Dendritic cell treated with granulocyte-macrophage colony-stimulating factor and Interleukin-4, amounts not matched to agents 40 ng/mL and 50 ng/mL, for 4 days (primary cell): ENCODE measurements around the gene CD300A.

ENCODE experiments used
- H3K27ac Mint-ChIP-seq: one replicate; pipeline ENCODE4 v1.8.0; 2022; ENCODE audit warnings: mild to moderate bottlenecking, mixed read lengths
- H3K27me3 Mint-ChIP-seq: one replicate; pipeline ENCODE4 v1.8.0; 2022; ENCODE audit warnings: mild to moderate bottlenecking, mixed read lengths
- H3K36me3 Mint-ChIP-seq: one replicate; pipeline ENCODE4 v1.8.0; 2022; ENCODE audit warnings: low read depth, mixed read lengths
- H3K4me1 Mint-ChIP-seq: one replicate; pipeline ENCODE4 v1.8.0; 2022; ENCODE audit warnings: low read depth, mixed read lengths
- H3K4me3 Mint-ChIP-seq: one replicate; pipeline ENCODE4 v1.8.0; 2022; ENCODE audit warnings: mild to moderate bottlenecking, moderate library complexity, mixed read lengths
- H3K9me3 Mint-ChIP-seq: one replicate; pipeline ENCODE4 v1.8.0; 2022; ENCODE audit warnings: mixed read lengths
- intact Hi-C: fragments of 100-400 bp; cut with micrococcal nuclease; formaldehyde crosslinking; loops from one replicate; pipeline ENCODE4 v1.15.0; 2022

CD300A gene

GRCh38 chr17:74455025-74455545, 11.3 kb upstream of the CD300A start:
- Mint-ChIP-seq H3K4me3 (no peak overlapping the region), H3K9me3 (no peaks in the 10 kb centered on the region), H3K27me3 (peaks cover 25% of the 10 kb centered on the region), H3K27ac (peak overlapping the region; percentile 55), H3K4me1 (peaks cover 42% of the 10 kb centered on the region), H3K36me3 (no peaks in the 10 kb centered on the region)
- intact Hi-C loops: loop anchor here (2.0 to 5.0 kb wide), 2 partner anchors 37 to 78 kb away; no protein-coding TSS in a partner anchor

DNA sequence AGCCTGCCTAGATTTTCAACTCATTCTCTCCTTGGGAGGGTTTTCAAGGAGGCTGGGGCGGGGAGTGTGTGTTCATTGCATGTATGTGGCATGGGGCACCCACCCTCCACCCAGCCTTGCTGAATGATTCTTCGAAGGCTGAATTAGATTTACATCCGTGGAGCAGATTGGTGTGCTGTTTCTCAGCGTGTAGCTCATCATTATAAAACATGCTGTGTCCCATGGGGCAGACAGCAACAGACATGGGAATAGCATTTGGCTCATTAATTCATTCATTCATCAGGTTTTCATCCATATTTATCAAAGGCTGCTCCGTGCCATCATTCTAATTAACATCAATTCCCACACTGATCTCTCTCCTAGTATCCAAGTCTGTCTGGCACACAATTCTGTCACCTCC, 10.6 kb upstream of the CD300A start:
- Mint-ChIP-seq H3K27me3 (peaks cover 26% of the 10 kb centered on the region), H3K4me1 (peaks cover 45% of the 10 kb centered on the region)
- intact Hi-C loops: loop anchor here (2.0 to 5.0 kb wide), 2 partner anchors 36 to 77 kb away; no protein-coding TSS in a partner anchor

GRCh38 chr17:74457146-74457819, 9.2 kb upstream of the CD300A start:
- intact Hi-C loops: loop anchor here (1.0 to 5.0 kb wide), 2 partner anchors 35 to 78 kb away; no protein-coding TSS in a partner anchor
- peaks cover 57% of the 10 kb centered on the region for H3K4me1 Mint-ChIP-seq
- H3K9me3 Mint-ChIP-seq: no peaks in the 10 kb centered on the region
- no peak overlapping the region for H3K27ac Mint-ChIP-seq
- no peak overlapping the region for H3K4me3 Mint-ChIP-seq
- no peaks in the 10 kb centered on the region for H3K36me3 Mint-ChIP-seq
- peaks cover 20% of the 10 kb centered on the region for H3K27me3 Mint-ChIP-seq

More for the DNA sequence above, 10.6 kb upstream of the CD300A start:
- no peak overlapping the region for H3K27ac Mint-ChIP-seq
- no peak overlapping the region for H3K4me3 Mint-ChIP-seq
- H3K36me3 Mint-ChIP-seq: no peaks in the 10 kb centered on the region
- H3K9me3 Mint-ChIP-seq: no peaks in the 10 kb centered on the region

GRCh38 chr17:74457820-74458166, 8.6 kb upstream of the CD300A start:
- no peak overlapping the region for H3K4me3 Mint-ChIP-seq
- no peaks in the 10 kb centered on the region for H3K36me3 Mint-ChIP-seq
- H3K4me1 Mint-ChIP-seq: peaks cover 62% of the 10 kb centered on the region
- H3K27me3 Mint-ChIP-seq: peaks cover 15% of the 10 kb centered on the region
- intact Hi-C loops: loop anchor here (1.0 to 5.0 kb wide), 2 partner anchors 35 to 78 kb away; no protein-coding TSS in a partner anchor
- H3K27ac Mint-ChIP-seq: no peak overlapping the region
- H3K9me3 Mint-ChIP-seq: no peaks in the 10 kb centered on the region

GRCh38 chr17:74458835-74459234, 7.6 kb upstream of the CD300A start:
- Mint-ChIP-seq H3K4me1 (peaks cover 67% of the 10 kb centered on the region), H3K4me3 (no peak overlapping the region), H3K27me3 (peaks cover 6% of the 10 kb centered on the region), H3K36me3 (no peaks in the 10 kb centered on the region), H3K27ac (no peak overlapping the region), H3K9me3 (no peaks in the 10 kb centered on the region)
- intact Hi-C loops: loop anchor here (5.0 kb wide), 1 partner anchor 33 kb away; no protein-coding TSS in a partner anchor

DNA sequence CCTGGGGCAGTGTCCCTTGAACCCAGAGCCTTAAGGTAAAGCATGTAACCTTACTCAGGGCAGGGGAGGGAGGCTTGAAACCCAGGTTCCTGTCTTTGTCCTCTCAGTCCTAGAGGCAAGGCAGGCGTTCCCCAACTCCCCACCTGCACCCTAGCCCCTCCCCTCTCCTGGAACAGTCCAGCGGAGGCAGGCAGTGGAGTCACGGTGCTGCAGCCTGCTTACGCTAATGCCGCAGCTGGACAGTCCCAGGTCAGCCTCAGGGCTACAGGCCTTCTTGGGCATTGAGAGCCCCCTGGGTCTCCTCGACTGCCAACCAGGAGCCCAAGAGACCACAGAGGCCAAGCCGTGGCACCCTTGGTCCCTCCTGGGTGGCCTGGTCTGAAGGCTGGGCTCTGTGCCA, 6.8 kb upstream of the CD300A start:
- Mint-ChIP-seq H3K4me3 (no peak overlapping the region), H3K4me1 (peaks cover 62% of the 10 kb centered on the region), H3K9me3 (no peaks in the 10 kb centered on the region), H3K36me3 (no peaks in the 10 kb centered on the region), H3K27me3 (peaks cover 6% of the 10 kb centered on the region), H3K27ac (peak overlapping the region; percentile 43)
- intact Hi-C loops: loop anchor here (5.0 kb wide), 1 partner anchor 33 kb away; no protein-coding TSS in a partner anchor

- H3K4me1 Mint-ChIP-seq: peaks cover 56% of the 10 kb centered on the region
These were observed 6.2 kb upstream of the CD300A start for GRCh38 chr17:74460241-74460640.

DNA sequence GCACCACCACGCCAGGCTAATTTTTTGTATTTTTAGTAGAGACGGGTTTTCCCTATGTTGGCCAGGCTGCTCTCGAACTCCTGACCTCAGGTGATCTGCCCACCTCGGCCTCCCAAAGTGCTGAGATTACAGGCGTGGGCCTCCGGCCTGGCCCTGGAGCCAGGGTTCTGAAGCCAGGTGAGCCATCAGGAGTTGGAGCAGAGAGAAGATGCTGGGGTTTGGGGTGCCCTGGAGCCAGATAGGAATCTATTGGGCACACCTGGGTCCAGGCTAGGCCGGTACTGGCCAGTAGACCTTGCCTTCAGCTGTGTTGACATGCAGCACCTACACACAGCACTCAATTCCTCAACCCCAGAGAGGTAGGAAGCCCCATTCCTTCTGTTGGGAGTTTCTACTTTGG, 5.4 kb upstream of the CD300A start:
- intact Hi-C loops: no loop called here
- no peaks in the 10 kb centered on the region for H3K36me3 Mint-ChIP-seq
- no peak overlapping the region for H3K27ac Mint-ChIP-seq
- H3K4me3 Mint-ChIP-seq: no peak overlapping the region
- H3K27me3 Mint-ChIP-seq: peaks cover 4% of the 10 kb centered on the region
- no peaks in the 10 kb centered on the region for H3K9me3 Mint-ChIP-seq
- peaks cover 56% of the 10 kb centered on the region for H3K4me1 Mint-ChIP-seq

More at GRCh38 chr17:74460241-74460640, 6.2 kb upstream of the CD300A start:
- Mint-ChIP-seq H3K9me3 (no peaks in the 10 kb centered on the region), H3K27me3 (peaks cover 4% of the 10 kb centered on the region), H3K27ac (peak overlapping the region; percentile 43), H3K36me3 (no peaks in the 10 kb centered on the region), H3K4me3 (no peak overlapping the region)
- intact Hi-C loops: no loop called here

DNA sequence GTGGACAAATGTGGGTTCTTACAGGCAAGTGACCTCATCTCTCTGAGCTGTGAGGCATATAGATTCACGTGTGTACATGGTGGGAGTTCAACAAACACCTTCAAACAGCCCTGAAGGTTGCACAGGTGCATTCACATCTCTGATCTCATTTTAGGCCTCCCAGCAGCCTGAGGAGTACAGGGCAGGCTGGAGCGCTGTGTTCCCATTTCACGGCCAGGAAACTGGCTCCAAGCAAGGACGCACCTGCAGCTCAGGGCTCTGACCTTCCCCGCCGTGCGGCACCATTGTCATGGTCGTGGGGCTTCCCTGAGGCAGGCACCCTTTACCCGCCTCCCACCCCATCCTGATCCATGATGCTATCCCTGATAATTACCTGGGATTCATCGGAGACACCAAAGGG, 4.8 kb upstream of the CD300A start:
- intact Hi-C loops: no loop called here
- Mint-ChIP-seq H3K9me3 (no peaks in the 10 kb centered on the region), H3K36me3 (no peaks in the 10 kb centered on the region), H3K27ac (no peak overlapping the region), H3K4me1 (peaks cover 57% of the 10 kb centered on the region), H3K27me3 (peaks cover 4% of the 10 kb centered on the region), H3K4me3 (no peak overlapping the region)

DNA sequence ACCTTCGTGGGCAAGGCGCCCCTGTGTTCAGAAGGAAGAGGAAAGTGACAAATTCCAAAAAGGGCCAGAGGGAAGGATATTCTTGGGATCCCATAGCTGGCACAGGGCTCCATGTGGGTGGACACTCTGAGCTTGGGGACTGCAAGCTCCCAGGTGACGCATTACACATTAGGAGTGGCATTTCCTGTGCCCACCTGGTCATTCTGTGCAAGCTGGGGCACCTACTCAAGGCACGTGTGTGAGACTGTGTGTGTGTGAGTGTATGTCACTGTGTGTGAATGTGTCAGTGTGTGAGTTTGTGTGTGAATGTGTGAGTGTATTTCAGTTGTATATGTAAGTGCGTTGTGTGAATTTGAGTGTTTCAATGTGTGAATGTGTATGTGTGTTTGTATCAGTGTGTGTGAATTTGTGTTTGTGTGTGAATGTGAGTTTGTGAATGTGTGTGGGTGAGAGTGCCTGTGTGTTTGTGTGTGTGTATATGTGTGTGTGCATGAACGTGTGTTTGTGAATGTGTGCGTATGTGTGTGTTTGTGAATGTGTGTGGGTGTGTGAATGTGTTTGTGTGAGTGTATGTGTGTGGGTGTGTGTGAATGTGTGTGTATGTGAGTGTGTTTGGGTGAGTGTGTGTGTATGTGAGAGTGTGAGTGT, 1.6 kb upstream of the CD300A start:
- Mint-ChIP-seq H3K9me3 (no peaks in the 10 kb centered on the region), H3K27me3 (peaks cover 2% of the 10 kb centered on the region), H3K4me1 (peaks cover 54% of the 10 kb centered on the region), H3K4me3 (no peak overlapping the region), H3K36me3 (peaks cover 3% of the 10 kb centered on the region), H3K27ac (no peak overlapping the region)
- intact Hi-C loops: no loop called here

DNA sequence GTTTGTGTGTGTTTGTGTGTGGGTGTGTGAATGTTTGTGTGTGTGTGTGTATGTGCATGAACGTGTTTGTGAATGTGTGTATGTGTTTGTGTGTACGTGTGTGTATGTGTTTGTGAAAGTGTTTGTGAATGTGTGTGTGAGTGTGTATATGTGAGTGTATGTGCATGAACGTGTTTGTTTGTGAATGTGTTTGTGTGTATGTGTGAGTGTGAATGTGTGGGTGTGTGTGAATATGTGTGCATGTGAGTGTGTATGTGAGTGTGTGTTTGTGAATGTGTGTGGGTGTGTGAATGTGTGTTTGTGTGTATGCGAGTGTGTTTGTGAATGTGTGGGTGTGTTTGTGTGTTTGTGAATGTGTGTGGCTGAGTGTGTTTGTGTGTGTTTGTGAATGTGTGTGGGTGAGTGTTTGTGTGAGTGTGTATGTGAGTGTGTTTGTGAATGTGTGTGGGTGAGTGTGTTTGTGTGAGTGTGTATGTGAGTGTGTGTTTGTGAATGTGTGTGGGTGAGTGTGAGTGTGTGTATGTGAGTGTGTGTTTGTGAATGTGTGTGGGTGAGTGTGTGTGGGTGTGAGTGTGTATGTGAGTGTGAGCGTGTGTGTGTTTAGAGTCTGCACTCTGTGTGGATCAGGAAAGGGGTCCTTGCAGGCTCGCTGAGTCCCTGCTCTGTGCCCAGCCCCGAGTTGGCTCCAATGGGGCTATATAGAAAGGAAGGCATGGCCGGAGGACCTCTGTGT, 890 bp upstream of the CD300A start:
- H3K9me3 Mint-ChIP-seq: no peaks in the 10 kb centered on the region
- H3K27me3 Mint-ChIP-seq: no peaks in the 10 kb centered on the region
- no peak overlapping the region for H3K4me3 Mint-ChIP-seq
- H3K36me3 Mint-ChIP-seq: peaks cover 9% of the 10 kb centered on the region
- H3K4me1 Mint-ChIP-seq: peaks cover 56% of the 10 kb centered on the region
- no peak overlapping the region for H3K27ac Mint-ChIP-seq
- intact Hi-C loops: loop anchor here (2.0 kb wide), 2 partner anchors 25 to 67 kb away; no protein-coding TSS in a partner anchor

DNA sequence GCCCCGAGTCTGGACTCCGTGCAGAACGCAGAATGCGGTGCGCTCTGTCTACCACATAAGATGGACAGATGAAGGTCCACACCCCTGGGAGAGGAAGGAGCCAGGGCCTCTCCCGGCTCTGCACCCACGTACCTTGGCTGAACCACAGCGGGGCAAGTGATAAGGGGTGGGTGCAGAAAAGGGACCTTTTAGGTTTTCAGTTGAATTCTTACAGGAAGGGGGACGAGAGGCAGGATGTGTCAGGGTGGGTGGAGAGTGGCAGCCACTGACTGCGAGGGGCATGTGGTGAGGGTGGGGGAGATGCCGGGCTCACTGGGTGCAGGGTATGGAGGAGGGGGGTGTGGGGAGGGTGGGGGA, 372 bp downstream of the CD300A start:
- intact Hi-C loops: loop anchor here (2.0 kb wide), 2 partner anchors 24 to 66 kb away; no protein-coding TSS in a partner anchor
- peaks cover 57% of the 10 kb centered on the region for H3K4me1 Mint-ChIP-seq
- H3K27me3 Mint-ChIP-seq: no peaks in the 10 kb centered on the region
- peaks cover 20% of the 10 kb centered on the region for H3K36me3 Mint-ChIP-seq
- H3K9me3 Mint-ChIP-seq: no peaks in the 10 kb centered on the region
- no peak overlapping the region for H3K27ac Mint-ChIP-seq
- H3K4me3 Mint-ChIP-seq: no peak overlapping the region

DNA sequence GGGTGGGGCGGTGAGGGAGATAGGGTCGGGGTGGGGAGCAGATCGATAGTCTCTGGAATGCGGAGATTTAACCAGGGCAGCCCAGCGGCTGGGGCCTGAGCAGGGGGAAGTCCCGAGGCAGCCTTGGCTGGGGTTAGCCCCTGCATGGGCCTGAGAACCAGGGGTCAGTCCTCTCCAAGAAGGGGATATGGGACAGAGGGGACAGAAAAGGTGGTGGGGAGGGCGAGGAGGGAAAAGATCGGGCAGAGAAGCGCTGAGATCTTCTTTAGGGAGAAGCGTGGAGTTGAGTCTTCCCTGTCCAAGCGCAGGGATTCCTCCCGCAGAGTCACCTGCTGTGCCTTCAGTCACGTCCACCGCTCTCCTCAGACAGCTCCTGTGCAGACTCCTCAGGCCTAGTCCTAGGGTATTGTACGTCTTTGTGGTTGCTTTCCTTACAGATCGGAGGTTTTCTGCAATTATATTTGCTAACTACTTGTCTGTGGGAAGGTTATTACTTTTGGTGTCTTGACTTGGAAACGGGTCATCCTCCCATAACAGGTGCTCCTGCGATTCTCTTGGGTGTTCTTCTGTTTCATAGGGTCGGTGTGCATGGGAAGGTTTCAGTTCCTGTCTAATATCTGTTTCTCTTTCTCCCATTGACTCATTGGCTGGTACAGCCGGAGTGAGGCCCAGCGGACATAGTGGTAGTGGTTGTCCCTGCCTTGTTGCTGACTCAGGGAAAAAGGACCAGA, 952 bp downstream of the CD300A start:
- intact Hi-C loops: loop anchor here (2.0 kb wide), 2 partner anchors 23 to 65 kb away; no protein-coding TSS in a partner anchor
- H3K9me3 Mint-ChIP-seq: no peaks in the 10 kb centered on the region
- peaks cover 53% of the 10 kb centered on the region for H3K4me1 Mint-ChIP-seq
- H3K27me3 Mint-ChIP-seq: no peaks in the 10 kb centered on the region
- H3K27ac Mint-ChIP-seq: no peak overlapping the region
- H3K4me3 Mint-ChIP-seq: no peak overlapping the region
- peaks cover 26% of the 10 kb centered on the region for H3K36me3 Mint-ChIP-seq
